HPDE6-E6E7 (cell line): ENCODE measurements around the gene EGFR.
A peak's percentile ranks its signal among the peaks of the same experiment; 100 is the strongest.

Experiments
- DNase-seq: peaks from one replicate; pipeline ENCODE4 v3.0.0; 2011; ENCODE audit warnings: missing footprints; ENCODE audit errors: extremely low spot score

Gene EGFR

GRCh38 chr7:55171157-55171556, 152.3 kb downstream of the EGFR start:
- no peak for DNase-seq

DNA sequence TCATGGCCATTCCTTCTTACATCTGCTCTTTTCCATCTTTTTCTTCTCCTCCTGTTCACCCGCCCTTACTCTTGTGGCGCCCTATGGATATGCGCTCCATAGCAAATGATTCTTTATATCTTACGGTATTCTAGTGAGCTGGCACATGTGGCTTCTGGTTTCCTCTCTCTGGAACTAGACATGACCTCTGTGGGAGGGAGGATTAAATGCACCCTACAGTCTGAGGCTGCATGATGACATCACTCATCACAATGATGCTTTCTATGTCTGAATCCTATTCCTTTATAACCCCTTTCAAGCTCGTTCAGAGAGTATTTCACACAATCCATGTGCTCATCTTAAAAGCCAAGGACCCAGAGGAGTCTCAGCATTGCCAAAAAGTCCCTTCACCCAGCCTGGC, 153.3 kb downstream of the EGFR start:
- no peak for DNase-seq

- DNase-seq: no peak
These were observed 154.2 kb downstream of the EGFR start for GRCh38 chr7:55172881-55173609.

DNA sequence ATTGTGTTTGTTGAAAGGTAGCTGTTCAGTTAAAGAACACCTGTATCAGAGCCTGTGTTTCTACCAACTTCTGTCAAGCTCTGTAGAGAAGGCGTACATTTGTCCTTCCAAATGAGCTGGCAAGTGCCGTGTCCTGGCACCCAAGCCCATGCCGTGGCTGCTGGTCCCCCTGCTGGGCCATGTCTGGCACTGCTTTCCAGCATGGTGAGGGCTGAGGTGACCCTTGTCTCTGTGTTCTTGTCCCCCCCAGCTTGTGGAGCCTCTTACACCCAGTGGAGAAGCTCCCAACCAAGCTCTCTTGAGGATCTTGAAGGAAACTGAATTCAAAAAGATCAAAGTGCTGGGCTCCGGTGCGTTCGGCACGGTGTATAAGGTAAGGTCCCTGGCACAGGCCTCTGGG, 154.9 kb downstream of the EGFR start:
- DNase-seq: no peak

DNA sequence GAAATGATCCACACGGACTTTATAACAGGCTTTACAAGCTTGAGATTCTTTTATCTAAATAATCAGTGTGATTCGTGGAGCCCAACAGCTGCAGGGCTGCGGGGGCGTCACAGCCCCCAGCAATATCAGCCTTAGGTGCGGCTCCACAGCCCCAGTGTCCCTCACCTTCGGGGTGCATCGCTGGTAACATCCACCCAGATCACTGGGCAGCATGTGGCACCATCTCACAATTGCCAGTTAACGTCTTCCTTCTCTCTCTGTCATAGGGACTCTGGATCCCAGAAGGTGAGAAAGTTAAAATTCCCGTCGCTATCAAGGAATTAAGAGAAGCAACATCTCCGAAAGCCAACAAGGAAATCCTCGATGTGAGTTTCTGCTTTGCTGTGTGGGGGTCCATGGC, 155.6 kb downstream of the EGFR start:
- DNase-seq: no peak

DNA sequence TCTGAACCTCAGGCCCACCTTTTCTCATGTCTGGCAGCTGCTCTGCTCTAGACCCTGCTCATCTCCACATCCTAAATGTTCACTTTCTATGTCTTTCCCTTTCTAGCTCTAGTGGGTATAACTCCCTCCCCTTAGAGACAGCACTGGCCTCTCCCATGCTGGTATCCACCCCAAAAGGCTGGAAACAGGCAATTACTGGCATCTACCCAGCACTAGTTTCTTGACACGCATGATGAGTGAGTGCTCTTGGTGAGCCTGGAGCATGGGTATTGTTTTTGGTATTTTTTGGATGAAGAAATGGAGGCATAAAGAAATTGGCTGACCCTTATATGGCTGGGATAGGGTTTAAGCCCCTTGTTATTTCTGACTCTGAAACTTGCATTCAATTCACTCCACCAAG, 156.0 kb downstream of the EGFR start:
- DNase-seq: no peak

DNA sequence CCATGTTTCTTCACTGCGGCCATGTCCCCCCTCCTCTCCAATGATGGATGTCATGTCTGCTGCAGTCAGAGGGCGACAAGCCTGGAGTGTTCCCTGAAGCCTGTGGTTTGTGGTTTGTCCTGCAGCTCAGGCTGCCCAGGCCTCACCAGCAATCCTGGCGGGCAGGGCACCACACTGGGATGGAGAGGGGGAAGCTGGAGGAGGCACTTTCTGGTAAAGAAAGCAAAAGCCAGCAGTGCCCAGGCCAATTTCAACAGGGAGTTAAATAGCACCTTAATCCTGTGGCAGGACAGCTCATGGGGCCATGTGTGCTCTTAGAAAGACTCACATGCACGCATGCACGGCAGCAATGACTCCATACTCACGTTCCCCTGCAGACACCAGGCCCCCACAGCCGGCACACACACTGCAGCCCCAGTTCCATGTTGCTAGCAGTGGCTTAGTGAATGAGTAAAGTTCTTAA, 158.3 kb downstream of the EGFR start:
- DNase-seq: no peak

DNA sequence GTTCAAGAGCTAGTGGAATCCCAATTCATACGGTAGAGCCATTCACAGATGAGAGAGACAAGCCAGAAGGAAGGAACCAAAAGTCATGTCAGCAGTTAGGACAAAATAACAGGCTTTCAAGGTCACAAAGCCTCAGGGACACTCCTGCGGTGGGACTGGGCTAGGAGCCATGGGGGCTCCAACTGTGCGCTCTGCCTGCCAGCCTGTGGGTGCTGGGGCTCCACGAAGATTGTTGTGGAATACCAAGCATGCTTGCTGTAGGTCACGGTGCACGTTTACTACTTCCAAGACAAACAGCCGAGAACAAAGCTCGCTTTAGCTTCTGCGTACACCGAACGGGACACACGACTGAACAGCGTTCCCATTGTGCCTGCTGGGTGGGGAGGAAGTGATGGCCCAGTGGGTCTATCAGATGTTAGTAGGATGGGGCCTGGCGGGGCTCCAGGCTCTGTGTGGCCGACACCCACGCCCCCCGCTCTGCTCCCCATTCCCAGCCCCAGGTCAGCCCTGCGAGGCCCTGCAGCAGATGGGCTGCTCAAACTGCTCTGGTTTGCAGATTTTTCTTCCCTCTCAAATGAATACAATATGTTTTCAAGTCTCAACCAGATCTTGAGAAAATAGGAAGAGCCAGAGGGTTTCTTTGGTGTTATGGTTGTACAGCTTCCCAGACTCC, 158.9 kb downstream of the EGFR start:
- DNase-seq: no peak

GRCh38 chr7:55178292-55178862, 159.6 kb downstream of the EGFR start:
- DNase-seq: no peak

GRCh38 chr7:55178863-55179773, 160.3 kb downstream of the EGFR start:
- DNase-seq: no peak

GRCh38 chr7:55179931-55180682, 161.3 kb downstream of the EGFR start:
- DNase-seq: no peak

GRCh38 chr7:55180963-55181542, 162.2 kb downstream of the EGFR start:
- no peak for DNase-seq

- DNase-seq: no peak
These were observed 162.9 kb downstream of the EGFR start for GRCh38 chr7:55181762-55182161.

- no peak for DNase-seq
These were observed 165.1 kb downstream of the EGFR start for GRCh38 chr7:55183897-55184296.

- no peak for DNase-seq
These were observed 166.5 kb downstream of the EGFR start for GRCh38 chr7:55185321-55185802.

DNA sequence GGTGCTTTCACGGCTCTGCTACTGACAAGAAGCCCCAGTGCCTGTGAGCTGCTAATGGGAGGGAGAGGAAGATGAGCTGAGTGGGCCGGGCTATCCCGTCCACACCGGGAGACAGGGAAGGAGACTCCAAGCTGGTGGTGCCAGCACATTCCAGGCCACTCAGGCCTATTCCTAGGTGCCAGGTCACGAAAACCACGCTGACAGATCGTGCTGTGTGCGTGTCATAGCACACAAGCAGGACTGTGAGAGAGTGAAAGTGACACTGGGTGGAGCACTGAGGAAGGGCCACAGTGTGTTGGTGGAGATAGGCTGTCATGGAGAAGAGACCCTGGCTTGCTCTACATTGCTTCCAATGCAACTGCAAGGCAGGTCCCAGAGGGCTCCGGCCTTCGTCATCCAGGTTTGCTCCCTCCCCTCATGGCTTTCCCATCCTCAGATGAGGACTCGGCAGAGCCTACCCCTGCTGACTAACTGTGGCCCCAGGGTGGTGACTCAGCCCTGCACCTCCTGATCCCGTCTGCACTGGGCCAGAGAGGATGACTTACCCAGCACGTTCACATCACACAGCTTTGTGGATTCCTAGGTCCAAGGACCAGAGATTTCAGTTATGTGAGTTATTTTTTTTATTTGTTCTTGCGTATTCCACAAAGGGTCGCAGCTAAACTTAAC, 167.3 kb downstream of the EGFR start:
- peak; percentile 100 for DNase-seq

GRCh38 chr7:55187701-55188491, 169.1 kb downstream of the EGFR start:
- no peak for DNase-seq

GRCh38 chr7:55188590-55189138, 169.8 kb downstream of the EGFR start:
- no peak for DNase-seq

GRCh38 chr7:55189146-55189766, 170.4 kb downstream of the EGFR start:
- DNase-seq: no peak
